ENCODE data around the gene MYL2. TPM values are rescaled to one million over a fixed set of nuclear protein-coding genes. Genes with fewer than 3 reads are reported as not detected.

The MYL2 gene
- total RNA-seq, 1 donor from 2014 or later: not detected

DNA sequence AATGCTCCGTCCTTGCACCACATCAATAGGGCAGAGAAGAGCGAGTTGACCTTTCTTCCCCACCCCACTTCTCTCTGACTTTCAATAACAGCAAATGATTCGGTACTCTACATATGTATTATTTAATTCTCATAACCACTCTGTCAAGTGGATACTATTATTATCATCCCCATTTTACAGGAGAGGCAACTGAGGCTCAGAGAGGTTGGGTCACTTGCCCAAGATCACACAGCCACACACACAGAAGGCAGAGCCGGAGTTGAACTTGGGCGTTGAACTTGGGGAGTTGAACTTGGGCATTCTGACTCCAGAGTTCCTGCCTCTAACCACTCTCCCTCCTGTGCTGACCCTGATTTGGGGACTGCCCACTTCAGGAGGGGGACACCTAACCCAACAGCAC lies 659 bp downstream of the MYL2 start:
- peaks cover 5% of the 10 kb centered on the region for H3K27me3 Mint-ChIP-seq (ENCODE audit: low read depth, unreplicated experiment)
- Histone ChIP-seq H4K20me1 (ENCODE audit: insufficient read depth, low read length) (no peaks in the 10 kb centered on the region), H3K79me2 (ENCODE audit: insufficient read depth, low read length) (no peaks in the 10 kb centered on the region), H3K27me3 (ENCODE audit: insufficient read depth, low read length) (no peaks in the 10 kb centered on the region), H3K9me3 (ENCODE audit: insufficient read depth, low read depth, low read length) (no peaks in the 10 kb centered on the region), H3K4me1 (ENCODE audit: insufficient read depth, low read length) (peaks cover 24% of the 10 kb centered on the region), H3K4me3 (ENCODE audit: insufficient read depth, low read depth, low read length) (no peak overlapping the region), H3K9ac (ENCODE audit: low read length) (no peak overlapping the region), H3K36me3 (ENCODE audit: insufficient read depth, low read length) (no peaks in the 10 kb centered on the region), H3K27ac (ENCODE audit: low read depth, low read length) (no peak overlapping the region), H2AFZ (ENCODE audit: low read depth, low read length) (no peak overlapping the region), H3K4me2 (ENCODE audit: low read length) (no peak overlapping the region)
- no peak for DNase-seq (ENCODE audit: low read depth)
- TF ChIP-seq, protein P1, sequence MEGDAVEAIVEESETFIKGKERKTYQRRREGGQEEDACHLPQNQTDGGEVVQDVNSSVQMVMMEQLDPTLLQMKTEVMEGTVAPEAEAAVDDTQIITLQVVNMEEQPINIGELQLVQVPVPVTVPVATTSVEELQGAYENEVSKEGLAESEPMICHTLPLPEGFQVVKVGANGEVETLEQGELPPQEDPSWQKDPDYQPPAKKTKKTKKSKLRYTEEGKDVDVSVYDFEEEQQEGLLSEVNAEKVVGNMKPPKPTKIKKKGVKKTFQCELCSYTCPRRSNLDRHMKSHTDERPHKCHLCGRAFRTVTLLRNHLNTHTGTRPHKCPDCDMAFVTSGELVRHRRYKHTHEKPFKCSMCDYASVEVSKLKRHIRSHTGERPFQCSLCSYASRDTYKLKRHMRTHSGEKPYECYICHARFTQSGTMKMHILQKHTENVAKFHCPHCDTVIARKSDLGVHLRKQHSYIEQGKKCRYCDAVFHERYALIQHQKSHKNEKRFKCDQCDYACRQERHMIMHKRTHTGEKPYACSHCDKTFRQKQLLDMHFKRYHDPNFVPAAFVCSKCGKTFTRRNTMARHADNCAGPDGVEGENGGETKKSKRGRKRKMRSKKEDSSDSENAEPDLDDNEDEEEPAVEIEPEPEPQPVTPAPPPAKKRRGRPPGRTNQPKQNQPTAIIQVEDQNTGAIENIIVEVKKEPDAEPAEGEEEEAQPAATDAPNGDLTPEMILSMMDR (IDR thresholded peaks at IDR 0.05; ENCODE audit: insufficient read depth, low read depth, low read length): no peak
- no peak for TF ChIP-seq EZH2 (IDR thresholded peaks at IDR 0.05; ENCODE audit: insufficient read depth, low read length)
- no peak for FAIRE-seq
- peaks cover 30% of the 10 kb centered on the region for H3K4me1 Mint-ChIP-seq (ENCODE audit: low read depth, unreplicated experiment)
- peaks cover 2% of the 10 kb centered on the region for H3K9me3 Mint-ChIP-seq (ENCODE audit: unreplicated experiment)
- H3K27ac Mint-ChIP-seq (ENCODE audit: unreplicated experiment): no peak overlapping the region
- H3K4me3 Mint-ChIP-seq (ENCODE audit: unreplicated experiment): no peak overlapping the region
- no peaks in the 10 kb centered on the region for H3K36me3 Mint-ChIP-seq (ENCODE audit: low read depth, unreplicated experiment)

DNA sequence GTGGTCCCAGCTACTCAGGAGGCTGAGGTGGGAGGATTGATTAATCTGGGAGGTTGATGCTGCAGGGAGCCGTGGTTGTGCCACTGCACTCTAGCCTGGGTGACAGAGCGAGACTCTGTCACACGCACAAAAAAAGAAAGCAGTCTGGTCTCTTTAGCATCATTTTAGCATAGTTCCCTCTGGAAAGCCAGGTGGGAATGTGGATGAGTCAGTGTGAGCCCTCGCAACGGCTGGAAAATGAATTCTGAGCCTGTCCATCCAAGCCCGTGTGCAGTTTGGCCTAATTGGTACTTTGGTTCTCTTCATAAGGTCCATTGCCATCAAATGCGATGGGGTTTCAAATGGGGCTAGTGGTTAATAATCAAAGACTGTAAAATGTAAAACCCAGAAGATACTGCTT lies 2.4 kb downstream of the MYL2 start:
- Histone ChIP-seq H4K20me1 (ENCODE audit: insufficient read depth, low read length) (no peaks in the 10 kb centered on the region), H3K36me3 (ENCODE audit: insufficient read depth, low read length) (no peaks in the 10 kb centered on the region), H3K9me3 (ENCODE audit: insufficient read depth, low read depth, low read length) (no peaks in the 10 kb centered on the region), H3K4me1 (ENCODE audit: insufficient read depth, low read length) (peaks cover 24% of the 10 kb centered on the region), H3K27ac (ENCODE audit: low read depth, low read length) (peak overlapping the region; percentile 65), H3K9ac (ENCODE audit: low read length) (peak overlapping the region; percentile 56), H3K4me3 (ENCODE audit: insufficient read depth, low read depth, low read length) (peak overlapping the region; percentile 18), H3K4me2 (ENCODE audit: low read length) (peak overlapping the region; percentile 76), H3K79me2 (ENCODE audit: insufficient read depth, low read length) (no peaks in the 10 kb centered on the region), H2AFZ (ENCODE audit: low read depth, low read length) (no peak overlapping the region), H3K27me3 (ENCODE audit: insufficient read depth, low read length) (no peaks in the 10 kb centered on the region)
- FAIRE-seq (no peak), DNase-seq (ENCODE audit: low read depth) (peak; percentile 31)
- H3K36me3 Mint-ChIP-seq (ENCODE audit: low read depth, unreplicated experiment): peaks cover 2% of the 10 kb centered on the region
- peaks cover 30% of the 10 kb centered on the region for H3K4me1 Mint-ChIP-seq (ENCODE audit: low read depth, unreplicated experiment)
- peak overlapping the region; percentile 97 for H3K27ac Mint-ChIP-seq (ENCODE audit: unreplicated experiment)
- no peaks in the 10 kb centered on the region for H3K27me3 Mint-ChIP-seq (ENCODE audit: low read depth, unreplicated experiment)
- TF ChIP-seq, protein P1 (IDR thresholded peaks at IDR 0.05; ENCODE audit: insufficient read depth, low read depth, low read length): no peak
- TF ChIP-seq EZH2 (IDR thresholded peaks at IDR 0.05; ENCODE audit: insufficient read depth, low read length): no peak
- peak overlapping the region; percentile 25 for H3K4me3 Mint-ChIP-seq (ENCODE audit: unreplicated experiment)
- peaks cover 4% of the 10 kb centered on the region for H3K9me3 Mint-ChIP-seq (ENCODE audit: unreplicated experiment)

DNA sequence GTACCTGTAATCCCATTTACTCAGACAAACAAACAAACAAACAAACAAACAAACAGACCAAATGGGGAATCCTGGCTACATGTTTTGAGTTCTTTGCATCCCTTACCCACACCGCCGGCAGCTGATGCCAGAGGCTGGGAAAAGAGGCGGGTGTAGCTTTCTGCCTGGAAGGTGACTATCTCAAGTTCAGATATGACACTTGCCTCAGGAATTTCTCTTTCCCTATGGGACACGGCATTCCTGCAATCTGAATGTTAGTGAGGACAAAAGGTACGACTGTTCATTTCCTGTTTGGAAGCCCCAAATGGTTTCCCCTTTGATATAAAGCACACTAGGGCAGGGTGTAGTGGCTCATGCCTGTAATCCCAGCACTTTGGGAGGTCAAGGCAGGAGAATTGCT lies 2.9 kb downstream of the MYL2 start:
- Histone ChIP-seq H4K20me1 (ENCODE audit: insufficient read depth, low read length) (no peaks in the 10 kb centered on the region), H3K4me2 (ENCODE audit: low read length) (peak overlapping the region; percentile 76), H3K27me3 (ENCODE audit: insufficient read depth, low read length) (no peaks in the 10 kb centered on the region), H3K27ac (ENCODE audit: low read depth, low read length) (peak overlapping the region; percentile 65), H3K36me3 (ENCODE audit: insufficient read depth, low read length) (no peaks in the 10 kb centered on the region), H2AFZ (ENCODE audit: low read depth, low read length) (no peak overlapping the region), H3K4me3 (ENCODE audit: insufficient read depth, low read depth, low read length) (peak overlapping the region; percentile 18), H3K79me2 (ENCODE audit: insufficient read depth, low read length) (no peaks in the 10 kb centered on the region), H3K4me1 (ENCODE audit: insufficient read depth, low read length) (peaks cover 24% of the 10 kb centered on the region), H3K9ac (ENCODE audit: low read length) (peak overlapping the region; percentile 56), H3K9me3 (ENCODE audit: insufficient read depth, low read depth, low read length) (no peaks in the 10 kb centered on the region)
- Mint-ChIP-seq H3K27me3 (ENCODE audit: low read depth, unreplicated experiment) (no peaks in the 10 kb centered on the region), H3K4me3 (ENCODE audit: unreplicated experiment) (peak overlapping the region; percentile 25), H3K27ac (ENCODE audit: unreplicated experiment) (peak overlapping the region; percentile 97), H3K36me3 (ENCODE audit: low read depth, unreplicated experiment) (peaks cover 2% of the 10 kb centered on the region), H3K9me3 (ENCODE audit: unreplicated experiment) (peaks cover 4% of the 10 kb centered on the region), H3K4me1 (ENCODE audit: low read depth, unreplicated experiment) (peaks cover 27% of the 10 kb centered on the region)
- TF ChIP-seq, protein P1 (IDR thresholded peaks at IDR 0.05; ENCODE audit: insufficient read depth, low read depth, low read length): no peak
- TF ChIP-seq EZH2 (IDR thresholded peaks at IDR 0.05; ENCODE audit: insufficient read depth, low read length): no peak
- DNase-seq (ENCODE audit: low read depth) (peak; percentile 87), FAIRE-seq (no peak)
